SK-N-SH (cell line): Measurements from ENCODE around the gene GADD45B. TPM values are rescaled to one million over a fixed set of nuclear protein-coding genes. Genes with fewer than 3 reads are reported as not detected.
A peak's percentile ranks its signal among the peaks of the same experiment; 100 is the strongest.
"Not testable (repeated sequence)": the region's sequence is repeated elsewhere in the genome, so short reads cannot be mapped to it uniquely, and the experiment has no call there.

Experiments used
- CTCF ChIA-PET: fragments of 300-600, 350-600 bp; formaldehyde crosslinking; extraction: SDS; loops from one replicate; lab custom pipeline; 2021; lab: Yijun Ruan, JAX
- POLR2A ChIA-PET: fragments of 350-600 bp; sonication (Branson Sonifier 250); formaldehyde crosslinking; extraction: SDS; loops from one replicate; lab custom pipeline; 2020; ENCODE audit warnings: antibody characterized with exemption, inconsistent platforms; lab: Yijun Ruan, JAX
- DNase-seq: peaks from one replicate; pipeline ENCODE4 v3.0.0; 2012
- H2AFZ ChIP-seq: fragments of 200-600 bp; sonication (generic); 2 replicates; pipeline ENCODE4 v1.8.1; 2016; ENCODE audit warnings: antibody characterized with exemption, mild to moderate bottlenecking, low read depth
- H3F3A ChIP-seq: fragments of 200-600 bp; sonication (generic); replicated peaks from 2 replicates; pipeline ENCODE3; 2016; ENCODE audit warnings: antibody characterized with exemption, mild to moderate bottlenecking; ENCODE audit not compliant: insufficient read depth
- H3K27ac ChIP-seq, 2 experiments: fragments of 200-500 bp in 1 of 2; fragments of 200-600 bp in 1 of 2; sonication (Bioruptor generic) in 1 of 2; sonication (generic), shearing (Covaris generic) in 1 of 2; 2 replicates each; pipeline versions ENCODE4 v1.5.1 to v1.6.1; 2014 to 2016; ENCODE audit warnings: low read depth in 2 of 2, inconsistent platforms in 1 of 2, low read length in 1 of 2, mild to moderate bottlenecking in 1 of 2, mixed read lengths in 1 of 2
- H3K27me3 ChIP-seq: fragments of 200-600 bp; sonication (generic), shearing (Covaris generic); 2 replicates; pipeline ENCODE4 v1.6.1; 2016; ENCODE audit warnings: mixed run types; ENCODE audit not compliant: insufficient read depth
- H3K36me3 ChIP-seq, 2 experiments: fragments of 200-500 bp in 1 of 2; fragments of 200-600 bp in 1 of 2; sonication (Bioruptor generic) in 1 of 2; sonication (generic) in 1 of 2; replicated peaks in 1 of 2; 2 replicates each; pipeline versions ENCODE3 to v1.5.1; 2014 to 2016; ENCODE audit warnings: low read length in 1 of 2, mild to moderate bottlenecking in 1 of 2; ENCODE audit not compliant: insufficient read depth in 2 of 2, control insufficient read depth in 1 of 2
- H3K4me1 ChIP-seq, 2 experiments: fragments of 200-500 bp in 1 of 2; fragments of 200-600 bp in 1 of 2; sonication (Bioruptor generic) in 1 of 2; sonication (generic), shearing (Covaris generic) in 1 of 2; 2 replicates each; pipeline versions ENCODE4 v1.5.1 to v1.6.1; 2014 to 2016; ENCODE audit warnings: low read depth in 1 of 2, low read length in 1 of 2, mixed run types in 1 of 2; ENCODE audit not compliant: insufficient read depth in 2 of 2, control insufficient read depth in 1 of 2
- H3K4me2 ChIP-seq: fragments of 200-600 bp; sonication (generic), shearing (Covaris generic); 2 replicates; pipeline ENCODE4 v1.6.1; 2017; ENCODE audit warnings: mixed run types
- H3K4me3 ChIP-seq, 2 experiments: fragments of 200-500 bp in 1 of 2; fragments of 200-600 bp in 1 of 2; sonication (Bioruptor generic) in 1 of 2; sonication (generic), shearing (Covaris generic) in 1 of 2; 2 replicates each; pipeline versions ENCODE4 v1.5.1 to v1.8.1; 2014 to 2016; ENCODE audit warnings: low read depth in 2 of 2, inconsistent platforms in 1 of 2, low read length in 1 of 2, mild to moderate bottlenecking in 1 of 2, mixed read lengths in 1 of 2, moderate library complexity in 1 of 2
- H3K79me2 ChIP-seq: fragments of 200-600 bp; sonication (generic); 2 replicates; pipeline ENCODE4 v1.8.1; 2017; ENCODE audit warnings: mild to moderate bottlenecking; ENCODE audit not compliant: insufficient read depth
- H3K9ac ChIP-seq: fragments of 200-600 bp; sonication (generic); 2 replicates; pipeline ENCODE4 v1.6.1; 2017; ENCODE audit warnings: mixed run types
- H3K9me2 ChIP-seq: fragments of 200-600 bp; sonication (generic); 2 replicates; pipeline ENCODE4 v1.6.1; 2017; ENCODE audit warnings: mixed run types
- H3K9me3 ChIP-seq: fragments of 200-600 bp; sonication (generic); 2 replicates; pipeline ENCODE4 v1.6.1; 2017; ENCODE audit warnings: mixed run types, mild to moderate bottlenecking, moderate library complexity
- H4K20me1 ChIP-seq: fragments of 200-600 bp; sonication (generic); 2 replicates; pipeline ENCODE4 v1.6.1; 2017; ENCODE audit warnings: mild to moderate bottlenecking, mixed run types; ENCODE audit not compliant: insufficient read depth
- ELF1 ChIP-seq: IDR thresholded peaks from 2 replicates; pipeline ENCODE4 v1.4.0; 2012
- EZH2phosphoT487 ChIP-seq: fragments of 200-600 bp; sonication (generic); IDR thresholded peaks from 2 replicates; pipeline ENCODE4 v1.6.1; 2017; ENCODE audit warnings: low read depth, mixed run types, mild to moderate bottlenecking, antibody characterized with exemption, moderate library complexity, borderline replicate concordance
- FOSL2 ChIP-seq: IDR thresholded peaks from 2 replicates; pipeline ENCODE4 v1.4.0; 2012; ENCODE audit warnings: low read depth, mild to moderate bottlenecking, moderate library complexity, borderline replicate concordance
- FOXM1 ChIP-seq: IDR thresholded peaks from 2 replicates; pipeline ENCODE4 v1.4.0; 2012; ENCODE audit warnings: low read depth, mild to moderate bottlenecking
- GABPA ChIP-seq: IDR thresholded peaks from 2 replicates; pipeline ENCODE4 v1.4.0; 2012; ENCODE audit warnings: low read depth, mild to moderate bottlenecking
- GATA2 ChIP-seq: sonication (generic); formaldehyde crosslinking; IDR thresholded peaks from 2 replicates; pipeline ENCODE4 v1.5.0; 2020; ENCODE audit warnings: mild to moderate bottlenecking, missing genetic modification reagents
- JUND ChIP-seq: IDR thresholded peaks from 2 replicates; pipeline ENCODE4 v1.4.0; 2012
- MXI1 ChIP-seq: IDR thresholded peaks from 2 replicates; pipeline ENCODE4 v1.6.1; 2012; ENCODE audit warnings: mild to moderate bottlenecking, low read depth, low read length, improper control_type of control experiment
- NFIC ChIP-seq: IDR thresholded peaks from 2 replicates; pipeline ENCODE4 v1.4.0; 2012; ENCODE audit warnings: borderline replicate concordance
- RAD21 ChIP-seq: IDR thresholded peaks from 2 replicates; pipeline ENCODE4 v1.6.1; 2012; ENCODE audit warnings: mild to moderate bottlenecking, low read length
- RXRA ChIP-seq: IDR thresholded peaks from 2 replicates; pipeline ENCODE4 v1.4.0; 2012; ENCODE audit warnings: low read depth, mild to moderate bottlenecking, borderline replicate concordance
- SIN3A ChIP-seq: IDR thresholded peaks from 2 replicates; pipeline ENCODE4 v1.6.1; 2012; ENCODE audit warnings: low read depth, mild to moderate bottlenecking, low read length, moderate library complexity, borderline replicate concordance
- TAF1 ChIP-seq: IDR thresholded peaks from 2 replicates; pipeline ENCODE4 v1.6.1; 2012; ENCODE audit warnings: low read depth, mild to moderate bottlenecking, low read length, moderate library complexity, borderline replicate concordance
- TCF12 ChIP-seq: IDR thresholded peaks from 2 replicates; pipeline ENCODE4 v1.4.0; 2012
- WGBS: methylation state at CpG from one replicate; pipeline ENCODE4 v1.1.6; 2017; ENCODE audit warnings: low lambda C conversion rate; 5-methylcytosine and 5-hydroxymethylcytosine counted together
- polyA plus RNA-seq, 3 experiments: library from polyadenylated mRNA; depleted of rRNA; stranded (reverse); fragments of >200 nt; gene quantifications; 2 replicates each; pipeline ENCODE4 v1.2.3, GENCODE V29; 2012
- TF ChIP-seq, protein P1 (sequence below): IDR thresholded peaks from 2 replicates; pipeline ENCODE4 v1.4.0; 2012; ENCODE audit warnings: low read depth, borderline replicate concordance
- TF ChIP-seq, protein P2 (sequence below): fragments of 150-350 bp; IDR thresholded peaks from 2 replicates; pipeline ENCODE4 v1.6.1; 2016; ENCODE audit warnings: mild to moderate bottlenecking, low read depth, low read length
- TF ChIP-seq, protein P3 (sequence below): IDR thresholded peaks from 2 replicates; pipeline ENCODE4 v1.6.1; 2012; ENCODE audit warnings: mild to moderate bottlenecking, low read depth, low read length, moderate library complexity
- TF ChIP-seq, protein P4 (sequence below): fragments of 150-350 bp; IDR thresholded peaks from 2 replicates; pipeline ENCODE4 v1.6.1; 2017; ENCODE audit warnings: antibody characterized with exemption, low read length, low read depth, borderline replicate concordance

Gene GADD45B
- polyA plus RNA-seq, 1 of the 3 experiments (the other 2 are of a cell fraction), result 67.6 TPM

DNA sequence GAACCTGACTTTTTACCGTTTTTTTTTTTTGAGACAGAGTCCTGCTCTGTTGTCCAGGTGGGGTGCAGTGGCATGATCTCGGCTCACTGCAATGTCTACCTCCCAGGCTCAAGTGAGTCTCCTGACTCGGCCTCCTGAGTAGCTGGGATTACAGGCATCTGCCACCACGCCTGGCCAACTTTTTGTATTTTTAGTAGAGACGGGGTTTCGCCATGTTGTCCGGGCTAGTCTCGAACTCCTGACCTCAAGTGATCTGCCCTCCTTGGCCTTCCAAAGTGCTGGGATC lies 6.1 kb upstream of the GADD45B start:
- H3K9ac ChIP-seq, POLR2A ChIA-PET, H3K36me3 ChIP-seq, H3K4me3 ChIP-seq, H3K4me2 ChIP-seq, H3K79me2 ChIP-seq, H3K9me3 ChIP-seq, H3K4me1 ChIP-seq, H3K27me3 ChIP-seq, H4K20me1 ChIP-seq, H3K9me2 ChIP-seq, DNase-seq: not testable (repeated sequence)
- H3F3A ChIP-seq, result peaks cover 12% of the 10 kb centered on the region
- 0 out of 4 replicates have a peak overlapping the region, but pooled peaks of 1 of the 2 experiments have one; percentile 20 for H3K27ac ChIP-seq
- CTCF ChIA-PET, result interaction anchor here (1.0 to 21.1 kb wide), 5 partner anchors 9 to 167 kb away, joined by 3 to 309 read pairs (median 4); partner anchors contain the start of gene LMNB2
- H2AFZ ChIP-seq, result peak overlapping the region; percentile 76; the same call in 1 of the 2 replicates
- 91% methylated on average over 8 of the region's 8 CpGs for WGBS

DNA sequence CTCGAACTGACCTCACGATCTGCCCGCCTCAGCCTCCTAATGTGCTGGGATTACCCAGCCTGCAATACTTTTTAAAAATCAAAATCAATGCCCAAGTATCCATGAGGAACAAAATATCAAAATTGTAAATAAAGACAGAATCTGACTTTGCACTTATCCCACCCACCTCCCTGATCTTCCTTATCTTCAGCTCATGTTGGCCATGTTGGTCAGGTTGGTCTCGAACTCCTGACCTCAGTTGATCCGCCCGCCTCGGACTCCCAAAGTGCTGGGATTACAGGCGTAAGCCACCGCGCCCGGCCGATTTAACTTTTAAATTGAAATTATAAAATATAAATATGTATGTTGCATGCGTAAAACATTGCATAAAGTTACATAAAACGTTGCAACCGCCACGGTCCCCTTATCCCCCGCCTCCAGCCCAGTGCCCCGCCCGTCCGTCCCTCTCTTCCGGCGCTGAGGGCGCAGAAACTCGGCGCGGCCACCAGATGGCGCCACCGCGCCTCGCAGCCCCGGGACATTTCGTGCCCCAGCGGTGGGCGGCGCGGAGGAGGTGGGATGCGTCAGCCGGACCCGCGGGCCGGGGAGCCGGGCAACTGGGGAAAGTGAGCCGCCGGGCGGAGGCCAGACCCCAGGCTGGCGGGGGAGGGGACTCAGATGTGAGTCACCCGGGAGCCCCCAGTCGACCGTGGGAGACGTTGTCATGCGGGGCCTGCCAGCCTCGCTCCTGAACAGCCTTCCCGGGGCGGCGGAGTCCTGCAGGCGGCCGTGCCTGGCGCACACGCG lies 1.5 kb upstream of the GADD45B start:
- peaks cover 10 to 27% of the 10 kb centered on the region in 2 experiments; a peak in 2 of 4 replicates for H3K4me1 ChIP-seq
- no peaks in the 10 kb centered on the region for H3K9me3 ChIP-seq
- DNase-seq, result peak; percentile 95
- H3K4me3 ChIP-seq, result peak overlapping the region; percentile 49 to 100
- H3K27ac ChIP-seq, result peak overlapping the region in 1 of 2 experiments; percentile 70; a peak in 2 of 4 replicates
- POLR2A ChIA-PET, result interaction anchor here (2.2 kb wide), 1 partner anchor 141 kb away, joined by 15 read pairs; no protein-coding TSS in a partner anchor
- H2AFZ ChIP-seq, result peak overlapping the region; percentile 91
- CTCF ChIA-PET, result interaction anchor here (0.7 to 21.1 kb wide), 16 partner anchors 9 to 253 kb away, joined by 3 to 309 read pairs (median 5); no protein-coding TSS in a partner anchor
- H3K79me2 ChIP-seq, result peaks cover 45% of the 10 kb centered on the region
- 10% methylated on average over 46 of the region's 60 CpGs for WGBS
- peaks cover 31% of the 10 kb centered on the region for H3F3A ChIP-seq
- peaks cover 30% of the 10 kb centered on the region for H4K20me1 ChIP-seq
- peak overlapping the region; percentile 88 for H3K4me2 ChIP-seq
- no peaks in the 10 kb centered on the region for H3K27me3 ChIP-seq
- peaks cover 0 to 5% of the 10 kb centered on the region in 2 experiments for H3K36me3 ChIP-seq
- H3K9ac ChIP-seq, result peak overlapping the region; percentile 65; the same call in 1 of the 2 replicates
- no peaks in the 10 kb centered on the region for H3K9me2 ChIP-seq
- TF ChIP-seq, protein P1, sequence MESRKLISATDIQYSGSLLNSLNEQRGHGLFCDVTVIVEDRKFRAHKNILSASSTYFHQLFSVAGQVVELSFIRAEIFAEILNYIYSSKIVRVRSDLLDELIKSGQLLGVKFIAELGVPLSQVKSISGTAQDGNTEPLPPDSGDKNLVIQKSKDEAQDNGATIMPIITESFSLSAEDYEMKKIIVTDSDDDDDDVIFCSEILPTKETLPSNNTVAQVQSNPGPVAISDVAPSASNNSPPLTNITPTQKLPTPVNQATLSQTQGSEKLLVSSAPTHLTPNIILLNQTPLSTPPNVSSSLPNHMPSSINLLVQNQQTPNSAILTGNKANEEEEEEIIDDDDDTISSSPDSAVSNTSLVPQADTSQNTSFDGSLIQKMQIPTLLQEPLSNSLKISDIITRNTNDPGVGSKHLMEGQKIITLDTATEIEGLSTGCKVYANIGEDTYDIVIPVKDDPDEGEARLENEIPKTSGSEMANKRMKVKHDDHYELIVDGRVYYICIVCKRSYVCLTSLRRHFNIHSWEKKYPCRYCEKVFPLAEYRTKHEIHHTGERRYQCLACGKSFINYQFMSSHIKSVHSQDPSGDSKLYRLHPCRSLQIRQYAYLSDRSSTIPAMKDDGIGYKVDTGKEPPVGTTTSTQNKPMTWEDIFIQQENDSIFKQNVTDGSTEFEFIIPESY, result peak; percentile 25; the same call in 1 of the 2 replicates
- TF ChIP-seq, protein P2, sequence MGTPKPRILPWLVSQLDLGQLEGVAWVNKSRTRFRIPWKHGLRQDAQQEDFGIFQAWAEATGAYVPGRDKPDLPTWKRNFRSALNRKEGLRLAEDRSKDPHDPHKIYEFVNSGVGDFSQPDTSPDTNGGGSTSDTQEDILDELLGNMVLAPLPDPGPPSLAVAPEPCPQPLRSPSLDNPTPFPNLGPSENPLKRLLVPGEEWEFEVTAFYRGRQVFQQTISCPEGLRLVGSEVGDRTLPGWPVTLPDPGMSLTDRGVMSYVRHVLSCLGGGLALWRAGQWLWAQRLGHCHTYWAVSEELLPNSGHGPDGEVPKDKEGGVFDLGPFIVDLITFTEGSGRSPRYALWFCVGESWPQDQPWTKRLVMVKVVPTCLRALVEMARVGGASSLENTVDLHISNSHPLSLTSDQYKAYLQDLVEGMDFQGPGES, result no peak
- TF ChIP-seq FOXM1, result no peak
- TF ChIP-seq, protein P3, sequence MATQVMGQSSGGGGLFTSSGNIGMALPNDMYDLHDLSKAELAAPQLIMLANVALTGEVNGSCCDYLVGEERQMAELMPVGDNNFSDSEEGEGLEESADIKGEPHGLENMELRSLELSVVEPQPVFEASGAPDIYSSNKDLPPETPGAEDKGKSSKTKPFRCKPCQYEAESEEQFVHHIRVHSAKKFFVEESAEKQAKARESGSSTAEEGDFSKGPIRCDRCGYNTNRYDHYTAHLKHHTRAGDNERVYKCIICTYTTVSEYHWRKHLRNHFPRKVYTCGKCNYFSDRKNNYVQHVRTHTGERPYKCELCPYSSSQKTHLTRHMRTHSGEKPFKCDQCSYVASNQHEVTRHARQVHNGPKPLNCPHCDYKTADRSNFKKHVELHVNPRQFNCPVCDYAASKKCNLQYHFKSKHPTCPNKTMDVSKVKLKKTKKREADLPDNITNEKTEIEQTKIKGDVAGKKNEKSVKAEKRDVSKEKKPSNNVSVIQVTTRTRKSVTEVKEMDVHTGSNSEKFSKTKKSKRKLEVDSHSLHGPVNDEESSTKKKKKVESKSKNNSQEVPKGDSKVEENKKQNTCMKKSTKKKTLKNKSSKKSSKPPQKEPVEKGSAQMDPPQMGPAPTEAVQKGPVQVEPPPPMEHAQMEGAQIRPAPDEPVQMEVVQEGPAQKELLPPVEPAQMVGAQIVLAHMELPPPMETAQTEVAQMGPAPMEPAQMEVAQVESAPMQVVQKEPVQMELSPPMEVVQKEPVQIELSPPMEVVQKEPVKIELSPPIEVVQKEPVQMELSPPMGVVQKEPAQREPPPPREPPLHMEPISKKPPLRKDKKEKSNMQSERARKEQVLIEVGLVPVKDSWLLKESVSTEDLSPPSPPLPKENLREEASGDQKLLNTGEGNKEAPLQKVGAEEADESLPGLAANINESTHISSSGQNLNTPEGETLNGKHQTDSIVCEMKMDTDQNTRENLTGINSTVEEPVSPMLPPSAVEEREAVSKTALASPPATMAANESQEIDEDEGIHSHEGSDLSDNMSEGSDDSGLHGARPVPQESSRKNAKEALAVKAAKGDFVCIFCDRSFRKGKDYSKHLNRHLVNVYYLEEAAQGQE, result no peak
- no peak for TF ChIP-seq ELF1
- TF ChIP-seq, protein P4, sequence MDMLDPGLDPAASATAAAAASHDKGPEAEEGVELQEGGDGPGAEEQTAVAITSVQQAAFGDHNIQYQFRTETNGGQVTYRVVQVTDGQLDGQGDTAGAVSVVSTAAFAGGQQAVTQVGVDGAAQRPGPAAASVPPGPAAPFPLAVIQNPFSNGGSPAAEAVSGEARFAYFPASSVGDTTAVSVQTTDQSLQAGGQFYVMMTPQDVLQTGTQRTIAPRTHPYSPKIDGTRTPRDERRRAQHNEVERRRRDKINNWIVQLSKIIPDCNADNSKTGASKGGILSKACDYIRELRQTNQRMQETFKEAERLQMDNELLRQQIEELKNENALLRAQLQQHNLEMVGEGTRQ, result no peak
- TF ChIP-seq FOSL2, result peak; percentile 73
- TF ChIP-seq JUND, result peak; percentile 42
- peak; percentile 51; the same call in 1 of the 2 replicates for TF ChIP-seq SIN3A
- no peak for TF ChIP-seq EZH2phosphoT487
- peak; percentile 47; the same call in 1 of the 2 replicates for TF ChIP-seq NFIC
- TF ChIP-seq RXRA, result peak; percentile 46; the same call in 1 of the 2 replicates
- TF ChIP-seq GATA2 (CRISPR knock-in tag), result no peak
- TF ChIP-seq GABPA, result no peak
- no peak for TF ChIP-seq TAF1
- peak; percentile 18; the same call in 1 of the 2 replicates for TF ChIP-seq TCF12
- peak; percentile 85 for TF ChIP-seq RAD21
- TF ChIP-seq MXI1, result 0 out of 2 replicates have a peak, but pooled peaks have one; percentile 7
